Gastroesophageal sphincter (tissue), 3 donors: Measurements from ENCODE around the gene ATP5F1C.

ENCODE experiments used
- EP300 ChIP-seq: sonication (generic); formaldehyde crosslinking; IDR thresholded peaks from one replicate; pipeline ENCODE4 v1.6.1; 2017; ENCODE audit warnings: antibody characterized with exemption, mild to moderate bottlenecking
- POLR2A ChIP-seq, 2 donors: fragments of 450-650 bp; IDR thresholded peaks; one replicate each; pipeline ENCODE4 v1.6.1; 2017; ENCODE audit warnings: antibody characterized with exemption in 2 of 2, mild to moderate bottlenecking in 2 of 2, moderate library complexity in 1 of 2
- POLR2AphosphoS5 ChIP-seq: sonication (generic); formaldehyde crosslinking; IDR thresholded peaks from one replicate; pipeline ENCODE4 v1.6.1; 2017; ENCODE audit warnings: antibody characterized with exemption
- TF ChIP-seq, protein P1 (sequence below), 4 experiments: fragments of 200-600 bp in 2 of 4; fragments of 450-650 bp in 2 of 4; sonication (generic) in 1 of 4; IDR thresholded peaks; one replicate each; pipeline ENCODE4 v1.5.1; 2017 to 2019; ENCODE audit warnings: antibody characterized with exemption in 4 of 4, mild to moderate bottlenecking in 2 of 4, moderate library complexity in 2 of 4

- TF ChIP-seq, protein P1, sequence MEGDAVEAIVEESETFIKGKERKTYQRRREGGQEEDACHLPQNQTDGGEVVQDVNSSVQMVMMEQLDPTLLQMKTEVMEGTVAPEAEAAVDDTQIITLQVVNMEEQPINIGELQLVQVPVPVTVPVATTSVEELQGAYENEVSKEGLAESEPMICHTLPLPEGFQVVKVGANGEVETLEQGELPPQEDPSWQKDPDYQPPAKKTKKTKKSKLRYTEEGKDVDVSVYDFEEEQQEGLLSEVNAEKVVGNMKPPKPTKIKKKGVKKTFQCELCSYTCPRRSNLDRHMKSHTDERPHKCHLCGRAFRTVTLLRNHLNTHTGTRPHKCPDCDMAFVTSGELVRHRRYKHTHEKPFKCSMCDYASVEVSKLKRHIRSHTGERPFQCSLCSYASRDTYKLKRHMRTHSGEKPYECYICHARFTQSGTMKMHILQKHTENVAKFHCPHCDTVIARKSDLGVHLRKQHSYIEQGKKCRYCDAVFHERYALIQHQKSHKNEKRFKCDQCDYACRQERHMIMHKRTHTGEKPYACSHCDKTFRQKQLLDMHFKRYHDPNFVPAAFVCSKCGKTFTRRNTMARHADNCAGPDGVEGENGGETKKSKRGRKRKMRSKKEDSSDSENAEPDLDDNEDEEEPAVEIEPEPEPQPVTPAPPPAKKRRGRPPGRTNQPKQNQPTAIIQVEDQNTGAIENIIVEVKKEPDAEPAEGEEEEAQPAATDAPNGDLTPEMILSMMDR (IDR thresholded peaks at IDR 0.05) = no peak
- TF ChIP-seq EP300 = no peak
- TF ChIP-seq POLR2A (IDR thresholded peaks at IDR 0.05) = no peak
- TF ChIP-seq POLR2AphosphoS5 = no peak
Observed at GRCh38 chr10:7797582-7797981, 9.6 kb downstream of the ATP5F1C start.
